Ramos (cell line): ENCODE data around the gene CMSS1.

ENCODE experiments used
- in situ Hi-C: fragments of 300-500 bp; cut with MboI; formaldehyde crosslinking; loops from one replicate; pipeline ENCODE4 v1.14.3; 2022; ENCODE audit warnings: low sequenced_read_pairs; ENCODE audit not compliant: unreplicated experiment

The CMSS1 gene

GRCh38 chr3:100179692-100180349 lies 362.2 kb downstream of the CMSS1 start:
- in situ Hi-C loops: no loop called here

- in situ Hi-C loops: no loop called here
Observed at GRCh38 chr3:100183608-100184125, 366.0 kb downstream of the CMSS1 start.

- in situ Hi-C loops: no loop called here
Observed at GRCh38 chr3:100184948-100185570, 367.4 kb downstream of the CMSS1 start.

- in situ Hi-C loops: no loop called here
Observed at GRCh38 chr3:100185847-100186246, 368.2 kb downstream of the CMSS1 start.

- in situ Hi-C loops: no loop called here
Observed at GRCh38 chr3:100189444-100189964, 371.8 kb downstream of the CMSS1 start.

GRCh38 chr3:100195375-100195774 lies 377.7 kb downstream of the CMSS1 start:
- in situ Hi-C loops: no loop called here

- in situ Hi-C loops: no loop called here
Observed at GRCh38 chr3:100197876-100198275, 380.2 kb downstream of the CMSS1 start.

GRCh38 chr3:100198579-100199269 lies 381.1 kb downstream of the CMSS1 start:
- in situ Hi-C loops: no loop called here

GRCh38 chr3:100205171-100205570 lies 387.5 kb downstream of the CMSS1 start:
- in situ Hi-C loops: no loop called here

GRCh38 chr3:100206687-100207086 lies 389.0 kb downstream of the CMSS1 start:
- in situ Hi-C loops: no loop called here

- in situ Hi-C loops: no loop called here
Observed at GRCh38 chr3:100207886-100208285, 390.2 kb downstream of the CMSS1 start.

GRCh38 chr3:100209169-100209568 lies 391.5 kb downstream of the CMSS1 start:
- in situ Hi-C loops: no loop called here

- in situ Hi-C loops: no loop called here
Observed at GRCh38 chr3:100209948-100210771, 392.5 kb downstream of the CMSS1 start.

- in situ Hi-C loops: no loop called here
Observed at GRCh38 chr3:100210772-100211135, 393.1 kb downstream of the CMSS1 start.

- in situ Hi-C loops: no loop called here
Observed at GRCh38 chr3:100213891-100214573, 396.4 kb downstream of the CMSS1 start.

- in situ Hi-C loops: no loop called here
Observed at GRCh38 chr3:100214574-100214964, 396.9 kb downstream of the CMSS1 start.

GRCh38 chr3:100216713-100217112 lies 399.1 kb downstream of the CMSS1 start:
- in situ Hi-C loops: no loop called here

GRCh38 chr3:100221159-100221558 lies 403.5 kb downstream of the CMSS1 start:
- in situ Hi-C loops: no loop called here

- in situ Hi-C loops: no loop called here
Observed at GRCh38 chr3:100225193-100225592, 407.5 kb downstream of the CMSS1 start.

GRCh38 chr3:100225883-100226282 lies 408.2 kb downstream of the CMSS1 start:
- in situ Hi-C loops: no loop called here
